Activated naive CD4-positive, alpha-beta T cell treated with anti-CD3 and anti-CD28 coated beads, Interleukin-2, amount 10 ng/mL, durations not matched to agents 7 days and 5 days (primary cell): ENCODE data around the gene ZNF213.

ENCODE experiments used
- CTCF ChIA-PET: fragments of 350-600 bp; sonication (Branson Sonifier 250); formaldehyde crosslinking; loops from one replicate; lab custom pipeline; 2021; ENCODE audit warnings: antibody characterized with exemption; lab: Charles Lee
- DNase-seq: peaks from one replicate; pipeline ENCODE4 v3.0.0-alpha.2; 2020
- H3K27ac Mint-ChIP-seq: one replicate; pipeline ENCODE4 v1.8.0; 2021; ENCODE audit warnings: mild to moderate bottlenecking, moderate library complexity, mixed read lengths
- H3K27me3 Mint-ChIP-seq: one replicate; pipeline ENCODE4 v1.8.0; 2021; ENCODE audit warnings: mild to moderate bottlenecking, mixed read lengths
- H3K36me3 Mint-ChIP-seq: one replicate; pipeline ENCODE4 v1.8.0; 2021; ENCODE audit warnings: mixed read lengths
- H3K4me1 Mint-ChIP-seq: one replicate; pipeline ENCODE4 v1.8.0; 2021; ENCODE audit warnings: mixed read lengths
- H3K4me3 Mint-ChIP-seq: one replicate; pipeline ENCODE4 v1.8.0; 2021; ENCODE audit warnings: mild to moderate bottlenecking, moderate library complexity, mixed read lengths
- H3K9me3 Mint-ChIP-seq: one replicate; pipeline ENCODE4 v1.8.0; 2021; ENCODE audit warnings: mixed read lengths

The ZNF213 gene

DNA sequence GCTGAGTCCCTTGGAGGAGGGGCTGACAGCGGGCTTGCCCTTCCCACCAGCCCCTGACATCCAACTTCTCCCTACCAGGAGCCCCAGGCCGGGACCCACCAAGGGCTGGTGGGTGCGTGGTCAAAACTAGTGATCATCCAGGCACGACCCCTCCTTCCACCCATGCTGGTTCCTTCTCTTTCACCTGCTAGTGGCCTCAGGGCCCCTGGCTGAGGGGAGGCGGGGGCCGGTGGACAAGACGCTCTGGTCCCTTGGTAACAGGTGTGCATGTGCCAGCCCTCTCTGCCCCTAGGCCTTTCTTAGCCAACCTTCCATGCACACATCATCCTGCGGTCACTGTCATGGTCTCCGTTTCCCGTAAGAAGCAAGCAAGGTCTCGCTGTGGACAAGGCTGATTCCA lies 8.4 kb downstream of the ZNF213 start:
- Mint-ChIP-seq H3K4me1 (peaks cover 2% of the 10 kb centered on the region), H3K27ac (no peak overlapping the region), H3K36me3 (peaks cover 18% of the 10 kb centered on the region), H3K4me3 (no peak overlapping the region), H3K27me3 (peaks cover 17% of the 10 kb centered on the region), H3K9me3 (no peaks in the 10 kb centered on the region)
- CTCF ChIA-PET = interaction anchor here (0.8 to 1.5 kb wide), 2 partner anchors 8 to 13 kb away, joined by 3 to 5 read pairs; partner anchors contain the start of gene ZNF213
- no peak for DNase-seq

- H3K27me3 Mint-ChIP-seq = peaks cover 18% of the 10 kb centered on the region
- CTCF ChIA-PET = interaction anchor here (0.8 to 1.5 kb wide), 2 partner anchors 9 to 14 kb away, joined by 3 to 5 read pairs; partner anchors contain the start of gene ZNF213
- DNase-seq = no peak
- peaks cover 17% of the 10 kb centered on the region for H3K36me3 Mint-ChIP-seq
- no peaks in the 10 kb centered on the region for H3K9me3 Mint-ChIP-seq
- no peak overlapping the region for H3K4me3 Mint-ChIP-seq
- H3K27ac Mint-ChIP-seq = no peak overlapping the region
- H3K4me1 Mint-ChIP-seq = peaks cover 2% of the 10 kb centered on the region
Measured at GRCh38 chr16:3143598-3144320, 8.9 kb downstream of the ZNF213 start.

GRCh38 chr16:3144321-3144983 lies 9.6 kb downstream of the ZNF213 start:
- H3K27ac Mint-ChIP-seq = no peak overlapping the region
- no peak for DNase-seq
- H3K9me3 Mint-ChIP-seq = no peaks in the 10 kb centered on the region
- CTCF ChIA-PET = interaction anchor here (1.0 to 1.5 kb wide), 2 partner anchors 9 to 14 kb away, joined by 3 to 5 read pairs; partner anchors contain the start of gene ZNF213
- H3K4me1 Mint-ChIP-seq = no peaks in the 10 kb centered on the region
- no peak overlapping the region for H3K4me3 Mint-ChIP-seq
- peaks cover 18% of the 10 kb centered on the region for H3K27me3 Mint-ChIP-seq
- H3K36me3 Mint-ChIP-seq = peaks cover 13% of the 10 kb centered on the region

- DNase-seq = no peak
- no peak overlapping the region for H3K27ac Mint-ChIP-seq
- CTCF ChIA-PET = interaction anchor here (0.7 to 1.0 kb wide), 2 partner anchors 14 to 15 kb away, joined by 3 to 4 read pairs; no protein-coding TSS in a partner anchor
Measured at GRCh38 chr16:3145151-3145550, 10.3 kb downstream of the ZNF213 start.

GRCh38 chr16:3145660-3146059 lies 10.8 kb downstream of the ZNF213 start:
- Mint-ChIP-seq H3K9me3 (no peaks in the 10 kb centered on the region), H3K4me3 (no peak overlapping the region), H3K36me3 (peaks cover 12% of the 10 kb centered on the region), H3K4me1 (peaks cover 7% of the 10 kb centered on the region), H3K27me3 (peaks cover 20% of the 10 kb centered on the region), H3K27ac (no peak overlapping the region)
- no peak for DNase-seq
- CTCF ChIA-PET = interaction anchor here (0.7 kb wide), 1 partner anchor 14 kb away, joined by 4 read pairs; no protein-coding TSS in a partner anchor

More at GRCh38 chr16:3145151-3145550, 10.3 kb downstream of the ZNF213 start:
- no peaks in the 10 kb centered on the region for H3K9me3 Mint-ChIP-seq
- H3K27me3 Mint-ChIP-seq = peaks cover 18% of the 10 kb centered on the region
- peaks cover 10% of the 10 kb centered on the region for H3K36me3 Mint-ChIP-seq
- no peak overlapping the region for H3K4me3 Mint-ChIP-seq
- peaks cover 5% of the 10 kb centered on the region for H3K4me1 Mint-ChIP-seq

GRCh38 chr16:3147046-3147756 lies 12.4 kb downstream of the ZNF213 start:
- Mint-ChIP-seq H3K36me3 (peaks cover 7% of the 10 kb centered on the region), H3K9me3 (no peaks in the 10 kb centered on the region), H3K4me3 (no peak overlapping the region), H3K27ac (no peak overlapping the region), H3K27me3 (peaks cover 30% of the 10 kb centered on the region), H3K4me1 (peaks cover 16% of the 10 kb centered on the region)
- CTCF ChIA-PET = interaction anchor here (0.8 to 3.0 kb wide), 5 partner anchors 12 to 87 kb away, joined by 3 to 10 read pairs (median 9); partner anchors contain the start of gene ZNF213
- DNase-seq = no peak

DNA sequence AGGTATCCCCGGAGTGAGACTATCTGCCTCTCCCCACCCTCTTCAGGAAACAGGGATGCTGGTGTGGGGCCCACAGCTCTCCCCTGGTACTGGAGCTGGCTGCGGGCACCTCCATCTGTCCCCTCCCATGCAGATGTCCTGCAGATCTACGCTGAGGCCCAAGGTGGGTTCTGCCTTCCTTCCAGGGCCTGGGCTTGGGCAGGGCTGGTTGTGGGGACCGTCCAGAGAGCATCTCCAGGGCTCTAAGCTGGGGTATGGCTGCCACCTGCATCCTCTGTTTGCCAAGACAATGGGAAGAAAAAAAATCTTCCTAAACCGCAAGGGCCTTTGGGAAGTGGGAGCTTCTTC lies 12.9 kb downstream of the ZNF213 start:
- H3K9me3 Mint-ChIP-seq = no peaks in the 10 kb centered on the region
- peaks cover 36% of the 10 kb centered on the region for H3K27me3 Mint-ChIP-seq
- H3K36me3 Mint-ChIP-seq = peaks cover 5% of the 10 kb centered on the region
- peaks cover 21% of the 10 kb centered on the region for H3K4me1 Mint-ChIP-seq
- DNase-seq = no peak
- CTCF ChIA-PET = interaction anchor here (0.8 to 3.0 kb wide), 6 partner anchors 13 to 88 kb away, joined by 3 to 10 read pairs (median 7); partner anchors contain the start of gene ZNF213
- H3K4me3 Mint-ChIP-seq = no peak overlapping the region
- H3K27ac Mint-ChIP-seq = no peak overlapping the region

GRCh38 chr16:3148256-3149192 lies 13.7 kb downstream of the ZNF213 start:
- Mint-ChIP-seq H3K4me1 (peaks cover 27% of the 10 kb centered on the region), H3K36me3 (peaks cover 6% of the 10 kb centered on the region), H3K27ac (peak overlapping the region; percentile 42), H3K9me3 (no peaks in the 10 kb centered on the region), H3K4me3 (peak overlapping the region; percentile 83), H3K27me3 (peaks cover 42% of the 10 kb centered on the region)
- DNase-seq = no peak
- CTCF ChIA-PET = interaction anchor here (0.6 to 3.0 kb wide), 10 partner anchors 9 to 89 kb away, joined by 3 to 10 read pairs (median 5); partner anchors contain the start of gene ZNF213

DNA sequence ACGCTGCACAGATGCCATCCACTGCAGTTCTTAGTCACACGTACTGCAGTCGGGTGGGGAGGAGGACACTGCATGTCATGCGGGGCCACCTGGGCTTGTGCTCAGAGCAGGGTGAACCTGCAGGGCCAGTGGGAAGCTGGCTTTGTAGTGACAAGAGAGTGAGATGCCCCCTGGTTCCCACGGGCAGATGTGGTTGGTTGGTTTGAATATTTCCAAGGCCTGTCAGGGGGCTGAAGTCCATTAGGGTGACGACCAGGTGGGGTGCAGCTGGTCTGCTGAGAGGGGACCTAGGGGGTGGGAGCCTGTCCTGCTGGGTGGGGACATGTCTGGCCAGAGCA lies 14.3 kb downstream of the ZNF213 start:
- peaks cover 47% of the 10 kb centered on the region for H3K27me3 Mint-ChIP-seq
- peaks cover under 1% of the 10 kb centered on the region for H3K9me3 Mint-ChIP-seq
- no peak for DNase-seq
- peaks cover 28% of the 10 kb centered on the region for H3K4me1 Mint-ChIP-seq
- CTCF ChIA-PET = interaction anchor here (0.6 to 3.3 kb wide), 11 partner anchors 9 to 157 kb away, joined by 3 to 14 read pairs (median 5); partner anchors contain the start of genes ZNF213 and ZNF75A
- H3K27ac Mint-ChIP-seq = peak overlapping the region; percentile 42
- H3K4me3 Mint-ChIP-seq = peak overlapping the region; percentile 83
- H3K36me3 Mint-ChIP-seq = peaks cover 6% of the 10 kb centered on the region

DNA sequence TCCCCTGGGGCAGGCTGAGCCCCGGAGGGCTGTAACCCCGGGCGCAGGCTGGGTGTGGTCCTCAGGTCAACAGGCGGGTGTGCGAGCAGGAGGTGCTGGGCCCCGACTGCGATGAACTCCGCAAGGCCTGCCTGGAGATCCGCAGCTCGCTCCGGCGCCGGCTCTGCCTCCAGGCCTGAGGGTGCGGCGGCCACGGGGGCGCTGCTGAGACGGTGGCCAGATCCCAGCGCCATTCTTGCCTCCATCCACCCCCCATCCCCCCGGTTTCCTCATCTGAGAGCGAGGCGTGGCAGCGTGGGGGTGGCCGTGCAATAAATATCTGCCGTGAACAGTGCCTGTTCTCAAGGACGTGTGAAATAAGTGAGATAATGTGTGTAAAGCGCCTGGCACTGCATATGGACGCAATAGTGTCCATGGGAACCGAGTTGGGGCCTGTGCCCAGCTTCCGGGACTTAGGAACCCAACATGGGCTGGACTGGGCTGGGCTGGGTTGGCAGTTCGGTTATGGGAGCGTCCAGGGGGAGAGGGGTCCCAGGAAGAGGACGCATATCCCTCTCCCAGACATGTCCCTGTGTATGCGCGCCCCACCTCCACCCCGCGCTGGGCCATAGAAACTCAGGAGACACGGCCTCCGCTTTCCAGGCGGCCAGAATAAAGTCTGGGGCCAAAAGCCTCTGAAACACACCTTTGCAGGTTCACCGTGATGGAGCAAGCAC lies 15.0 kb downstream of the ZNF213 start:
- Mint-ChIP-seq H3K27me3 (peaks cover 53% of the 10 kb centered on the region), H3K27ac (peak overlapping the region; percentile 84), H3K36me3 (peaks cover 8% of the 10 kb centered on the region), H3K9me3 (peaks cover 4% of the 10 kb centered on the region), H3K4me1 (peaks cover 30% of the 10 kb centered on the region), H3K4me3 (peak overlapping the region; percentile 83)
- CTCF ChIA-PET = interaction anchor here (0.6 to 3.3 kb wide), 20 partner anchors 8 to 156 kb away, joined by 3 to 14 read pairs (median 4); partner anchors contain the start of genes ZNF213 and ZNF75A
- peak; percentile 69 for DNase-seq

- H3K9me3 Mint-ChIP-seq = peaks cover 4% of the 10 kb centered on the region
- H3K27ac Mint-ChIP-seq = peak overlapping the region; percentile 93
- H3K36me3 Mint-ChIP-seq = peaks cover 8% of the 10 kb centered on the region
- H3K27me3 Mint-ChIP-seq = peaks cover 53% of the 10 kb centered on the region
- peaks cover 35% of the 10 kb centered on the region for H3K4me1 Mint-ChIP-seq
- CTCF ChIA-PET = interaction anchor here (0.6 to 3.3 kb wide), 16 partner anchors 9 to 155 kb away, joined by 3 to 14 read pairs (median 4); partner anchors contain the start of genes ZNF213 and ZNF75A
- peak; percentile 97 for DNase-seq
- peak overlapping the region; percentile 83 for H3K4me3 Mint-ChIP-seq
Measured at GRCh38 chr16:3150346-3151218, 15.8 kb downstream of the ZNF213 start.

- Mint-ChIP-seq H3K9me3 (peaks cover 4% of the 10 kb centered on the region), H3K27me3 (peaks cover 66% of the 10 kb centered on the region), H3K36me3 (peaks cover 8% of the 10 kb centered on the region), H3K27ac (peak overlapping the region; percentile 91), H3K4me3 (peak overlapping the region; percentile 76), H3K4me1 (peaks cover 35% of the 10 kb centered on the region)
- DNase-seq = peak; percentile 46
- CTCF ChIA-PET = interaction anchor here (3.3 kb wide), 1 partner anchor 17 kb away, joined by 14 read pairs; the partner anchor contains the start of gene ZNF213
Measured at GRCh38 chr16:3152027-3152276, 17.1 kb downstream of the ZNF213 start.
